Measurements from ENCODE around the gene KIF1A.

GRCh38 chr2:240764605-240765004 lies 55.4 kb downstream of the KIF1A start:
- TF ChIP-seq CTCF (IDR thresholded peaks at IDR 0.05) (no peak), ETV6 (CRISPR knock-in tag; IDR thresholded peaks at IDR 0.05) (no peak), ZSCAN18 (CRISPR knock-in tag; IDR thresholded peaks at IDR 0.05) (no peak), KAT7 (CRISPR knock-in tag; IDR thresholded peaks at IDR 0.05; ENCODE audit: borderline replicate concordance) (no peak), CBFB (CRISPR knock-in tag; IDR thresholded peaks at IDR 0.05; ENCODE audit: low read depth) (no peak), SMAD4 (CRISPR knock-in tag; IDR thresholded peaks at IDR 0.05) (no peak), FOXJ3 (CRISPR knock-in tag; IDR thresholded peaks at IDR 0.05; ENCODE audit: borderline replicate concordance) (no peak), GABPB1 (CRISPR knock-in tag; IDR thresholded peaks at IDR 0.05) (no peak), TP53 (CRISPR knock-in tag; IDR thresholded peaks at IDR 0.05) (no peak)
- TF ChIP-seq, protein P1, sequence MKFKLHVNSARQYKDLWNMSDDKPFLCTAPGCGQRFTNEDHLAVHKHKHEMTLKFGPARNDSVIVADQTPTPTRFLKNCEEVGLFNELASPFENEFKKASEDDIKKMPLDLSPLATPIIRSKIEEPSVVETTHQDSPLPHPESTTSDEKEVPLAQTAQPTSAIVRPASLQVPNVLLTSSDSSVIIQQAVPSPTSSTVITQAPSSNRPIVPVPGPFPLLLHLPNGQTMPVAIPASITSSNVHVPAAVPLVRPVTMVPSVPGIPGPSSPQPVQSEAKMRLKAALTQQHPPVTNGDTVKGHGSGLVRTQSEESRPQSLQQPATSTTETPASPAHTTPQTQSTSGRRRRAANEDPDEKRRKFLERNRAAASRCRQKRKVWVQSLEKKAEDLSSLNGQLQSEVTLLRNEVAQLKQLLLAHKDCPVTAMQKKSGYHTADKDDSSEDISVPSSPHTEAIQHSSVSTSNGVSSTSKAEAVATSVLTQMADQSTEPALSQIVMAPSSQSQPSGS (CRISPR knock-in tag; IDR thresholded peaks at IDR 0.05; ENCODE audit: borderline replicate concordance, low read depth) = no peak
- TF ChIP-seq, protein P2, sequence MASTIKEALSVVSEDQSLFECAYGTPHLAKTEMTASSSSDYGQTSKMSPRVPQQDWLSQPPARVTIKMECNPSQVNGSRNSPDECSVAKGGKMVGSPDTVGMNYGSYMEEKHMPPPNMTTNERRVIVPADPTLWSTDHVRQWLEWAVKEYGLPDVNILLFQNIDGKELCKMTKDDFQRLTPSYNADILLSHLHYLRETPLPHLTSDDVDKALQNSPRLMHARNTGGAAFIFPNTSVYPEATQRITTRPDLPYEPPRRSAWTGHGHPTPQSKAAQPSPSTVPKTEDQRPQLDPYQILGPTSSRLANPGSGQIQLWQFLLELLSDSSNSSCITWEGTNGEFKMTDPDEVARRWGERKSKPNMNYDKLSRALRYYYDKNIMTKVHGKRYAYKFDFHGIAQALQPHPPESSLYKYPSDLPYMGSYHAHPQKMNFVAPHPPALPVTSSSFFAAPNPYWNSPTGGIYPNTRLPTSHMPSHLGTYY (CRISPR knock-in tag; IDR thresholded peaks at IDR 0.05) = no peak
